Neural crest cell (in vitro differentiated cells): Measurements from ENCODE around the gene QSOX2. TPM values are rescaled to one million over a fixed set of nuclear protein-coding genes. Genes with fewer than 3 reads are reported as not detected.

Source experiments
- DNase-seq: peaks from one replicate; pipeline ENCODE4 v3.0.0; 2021; ENCODE audit warnings: low read depth, mixed read lengths, low spot score
- H3K27ac Mint-ChIP-seq: one replicate; pipeline ENCODE4 v1.8.0; 2021; ENCODE audit warnings: mild to moderate bottlenecking, mixed read lengths; ENCODE audit not compliant: unreplicated experiment
- H3K27me3 Mint-ChIP-seq: 2 replicates; pipeline ENCODE4 v1.8.0; 2021; ENCODE audit warnings: low read depth, mild to moderate bottlenecking, mixed read lengths
- H3K36me3 Mint-ChIP-seq: 2 replicates; pipeline ENCODE4 v1.8.0; 2021; ENCODE audit warnings: low read depth, mild to moderate bottlenecking, mixed read lengths
- H3K4me1 Mint-ChIP-seq: 2 replicates; pipeline ENCODE4 v1.8.0; 2021; ENCODE audit warnings: mixed read lengths
- H3K4me3 Mint-ChIP-seq: one replicate; pipeline ENCODE4 v1.8.0; 2021; ENCODE audit warnings: mild to moderate bottlenecking, mixed read lengths
- H3K9me3 Mint-ChIP-seq: 2 replicates; pipeline ENCODE4 v1.8.0; 2021; ENCODE audit warnings: mixed read lengths
- CTCF ChIP-seq: fragments of 200-600 bp; sonication (generic); conservative IDR thresholded peaks from 2 replicates; pipeline ENCODE4 v1.5.0; 2021; ENCODE audit warnings: antibody characterized with exemption, mild to moderate bottlenecking
- total RNA-seq: library from RNA; stranded (reverse); gene quantifications from 2 replicates; pipeline ENCODE4 v1.2.1, GENCODE V29; 2021

QSOX2 gene
- total RNA-seq, 1 donor from 2014 or later = 28.7 TPM

DNA sequence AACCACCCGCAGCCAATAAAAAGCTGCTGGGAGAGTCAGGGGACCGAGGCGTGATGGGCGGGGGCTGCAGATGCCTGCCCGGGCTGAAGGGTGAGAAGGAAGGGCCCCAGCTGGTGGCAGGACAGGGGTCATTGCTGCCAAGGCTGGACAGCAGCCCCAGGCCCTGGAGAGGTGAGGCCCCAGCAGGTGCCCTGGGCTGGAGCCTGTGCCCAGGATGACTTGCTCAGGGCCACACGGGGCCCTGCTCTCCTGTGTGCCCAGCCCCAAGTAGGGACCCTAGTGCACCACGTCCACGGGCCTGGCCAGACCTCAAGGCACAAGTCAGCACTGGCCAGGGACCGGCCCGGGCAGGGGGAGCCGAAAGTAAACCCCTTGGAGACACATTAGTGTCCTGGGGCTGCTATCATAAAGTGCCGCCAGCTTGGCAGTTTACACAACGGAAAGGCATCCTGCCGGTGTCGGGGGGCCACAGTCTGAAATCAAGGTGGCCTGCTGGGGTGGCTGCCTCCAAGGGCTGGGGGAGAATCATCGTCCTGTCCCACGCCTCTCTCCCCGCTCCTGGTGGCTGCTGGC is 62.7 kb downstream of the QSOX2 start:
- no peaks in the 10 kb centered on the region for H3K9me3 Mint-ChIP-seq
- H3K27ac Mint-ChIP-seq = no peak overlapping the region
- peaks cover 8% of the 10 kb centered on the region for H3K4me1 Mint-ChIP-seq
- peaks cover 24% of the 10 kb centered on the region for H3K27me3 Mint-ChIP-seq
- no peak overlapping the region for H3K4me3 Mint-ChIP-seq
- TF ChIP-seq CTCF = no peak
- no peaks in the 10 kb centered on the region for H3K36me3 Mint-ChIP-seq
- DNase-seq = no peak

- Mint-ChIP-seq H3K27ac (no peak overlapping the region), H3K4me1 (peaks cover 8% of the 10 kb centered on the region), H3K36me3 (no peaks in the 10 kb centered on the region), H3K27me3 (peaks cover 19% of the 10 kb centered on the region), H3K4me3 (no peak overlapping the region), H3K9me3 (no peaks in the 10 kb centered on the region)
- DNase-seq = no peak
- TF ChIP-seq CTCF = no peak
Measured at GRCh38 chr9:136182420-136182787, 63.2 kb downstream of the QSOX2 start.

DNA sequence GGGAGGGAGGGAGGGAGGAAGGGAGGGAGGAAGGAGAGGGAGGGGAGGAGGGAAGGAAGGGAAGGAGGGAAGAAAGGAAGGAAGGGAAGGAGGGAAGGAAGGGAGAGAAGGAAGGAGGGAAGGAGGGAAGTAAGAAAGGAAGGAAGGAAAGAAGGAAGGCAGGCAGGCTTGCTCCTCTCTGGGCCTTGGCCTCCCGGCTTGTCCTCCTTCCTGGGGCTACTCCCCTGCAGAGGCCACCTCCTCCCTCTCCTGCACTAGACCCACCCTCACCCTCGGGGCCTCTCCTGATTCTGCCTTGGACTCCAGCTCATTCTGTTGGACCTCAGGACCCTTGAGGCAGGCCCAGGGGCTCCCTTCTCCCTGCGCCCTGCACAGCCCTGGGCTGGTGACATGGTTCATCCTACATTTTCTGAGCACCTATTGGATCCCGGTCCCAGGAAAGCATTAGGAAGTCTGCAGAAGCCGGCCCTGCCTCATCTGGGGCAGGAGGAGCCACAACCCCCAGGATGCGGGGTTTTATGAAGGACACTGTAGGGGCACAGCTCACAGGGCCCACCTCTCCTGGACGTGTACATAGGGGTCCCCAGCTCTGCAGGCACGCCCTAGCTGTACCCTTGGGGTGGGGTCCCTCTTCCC is 63.7 kb downstream of the QSOX2 start:
- Mint-ChIP-seq H3K27ac (no peak overlapping the region), H3K27me3 (peaks cover 16% of the 10 kb centered on the region), H3K4me1 (peaks cover 8% of the 10 kb centered on the region), H3K4me3 (no peak overlapping the region), H3K9me3 (no peaks in the 10 kb centered on the region), H3K36me3 (no peaks in the 10 kb centered on the region)
- no peak for TF ChIP-seq CTCF
- DNase-seq = no peak

DNA sequence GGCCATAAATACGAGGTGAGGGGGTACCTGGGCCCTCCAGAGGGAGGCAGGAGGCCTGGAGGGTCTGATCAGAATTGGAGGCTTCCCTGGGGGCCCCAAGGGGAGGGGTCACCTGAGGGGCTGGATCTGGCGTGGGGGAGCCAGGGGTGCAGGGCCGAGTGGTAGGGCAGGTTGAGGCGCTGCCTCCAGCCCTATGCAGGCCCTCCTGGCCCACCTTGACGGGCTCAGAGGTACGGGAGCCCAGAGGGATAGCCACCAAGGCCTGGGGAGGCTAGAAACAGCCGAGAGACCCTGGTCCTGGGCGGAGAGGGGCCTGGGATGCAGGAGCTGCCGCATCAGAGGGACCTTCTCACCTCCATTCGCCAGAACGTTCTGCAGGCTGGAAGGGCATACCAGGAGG is 65.0 kb downstream of the QSOX2 start:
- H3K4me3 Mint-ChIP-seq = no peak overlapping the region
- H3K27ac Mint-ChIP-seq = no peak overlapping the region
- H3K27me3 Mint-ChIP-seq = peaks cover 12% of the 10 kb centered on the region
- TF ChIP-seq CTCF = no peak
- no peak for DNase-seq
- H3K4me1 Mint-ChIP-seq = peaks cover 8% of the 10 kb centered on the region
- H3K9me3 Mint-ChIP-seq = no peaks in the 10 kb centered on the region
- H3K36me3 Mint-ChIP-seq = no peaks in the 10 kb centered on the region

GRCh38 chr9:136179761-136180160 is 65.9 kb downstream of the QSOX2 start:
- Mint-ChIP-seq H3K27ac (no peak overlapping the region), H3K36me3 (no peaks in the 10 kb centered on the region), H3K4me3 (no peak overlapping the region), H3K9me3 (no peaks in the 10 kb centered on the region), H3K4me1 (peaks cover 7% of the 10 kb centered on the region), H3K27me3 (peaks cover 9% of the 10 kb centered on the region)
- no peak for TF ChIP-seq CTCF
- DNase-seq = no peak
